HepG2 (cell line): Measurements from ENCODE around the gene PPIL3. TPM values are rescaled to one million over a fixed set of nuclear protein-coding genes. Genes with fewer than 3 reads are reported as not detected.

Source experiments
- CEBPB ChIP-seq: IDR thresholded peaks from 2 replicates; pipeline ENCODE4 v1.6.1; 2011; ENCODE audit warnings: low read depth, low read length, improper control_type of control experiment, borderline replicate concordance
- JARID2 ChIP-seq: sonication (generic); formaldehyde crosslinking; IDR thresholded peaks from 2 replicates; pipeline ENCODE4 v1.8.1; 2023; ENCODE audit warnings: missing genetic modification reagents, inconsistent platforms; ENCODE audit not compliant: insufficient replicate concordance
- KMT2A ChIP-seq: sonication (generic); formaldehyde crosslinking; IDR thresholded peaks from 2 replicates; pipeline ENCODE4 v1.4.0; 2020; ENCODE audit warnings: missing genetic modification reagents
- NR2C2 ChIP-seq: sonication (generic); formaldehyde crosslinking; IDR thresholded peaks from 2 replicates; pipeline ENCODE4 v1.4.0; 2020; ENCODE audit warnings: missing genetic modification reagents, mild to moderate bottlenecking, moderate library complexity, borderline replicate concordance
- NR2F1 ChIP-seq, 2 experiments: fragments of 450-650 bp in 1 of 2; formaldehyde crosslinking in 1 of 2; IDR thresholded peaks; 2 replicates each; pipeline versions ENCODE4 v1.5.0 to v1.6.1; 2016 to 2020; ENCODE audit warnings: mild to moderate bottlenecking in 1 of 2, missing compliant biosample characterization in 1 of 2, missing genetic modification reagents in 1 of 2, moderate library complexity in 1 of 2
- NR2F6 ChIP-seq, 2 experiments: IDR thresholded peaks; 2 replicates each; pipeline ENCODE4 v1.6.1; 2016; ENCODE audit warnings: antibody characterized with exemption in 1 of 2, mild to moderate bottlenecking in 1 of 2
- polyA plus RNA-seq, 8 experiments: library from polyadenylated mRNA; depleted of rRNA in 3 of 8; stranded (reverse) in 7 of 8; unstranded in 1 of 8; fragments of >200 nt; fragmentation: Illumina TruSeq in 4 of 8; extraction: Trizol in 4 of 8; gene quantifications; 2 replicates each; pipeline versions ENCODE4 v1.2.1 to v1.2.3, GENCODE V29; 2011 to 2016; ENCODE audit warnings: low read depth in 4 of 8, missing spikeins in 1 of 8, mixed read lengths in 1 of 8; ENCODE audit not compliant: insufficient read depth in 1 of 8
- total RNA-seq, 5 experiments: library from RNA; depleted of rRNA; stranded (reverse); fragments of >200 nt; fragmentation: Illumina TruSeq; extraction: Trizol; gene quantifications; 2 replicates each; pipeline ENCODE4 v1.2.3, GENCODE V29; 2016; ENCODE audit warnings: low read depth in 1 of 5
- TF ChIP-seq, protein P1 (sequence below): IDR thresholded peaks from 2 replicates; pipeline ENCODE4 v1.4.0; 2020; ENCODE audit warnings: mild to moderate bottlenecking, missing genetic modification reagents
- TF ChIP-seq, protein P2 (sequence below): sonication (generic); formaldehyde crosslinking; IDR thresholded peaks from 2 replicates; pipeline ENCODE4 v1.4.0; 2020; ENCODE audit warnings: missing genetic modification reagents, mild to moderate bottlenecking, borderline replicate concordance
- TF ChIP-seq, protein P3 (sequence below): sonication (generic); formaldehyde crosslinking; conservative IDR thresholded peaks from 2 replicates; pipeline ENCODE4 v1.4.0; 2020; ENCODE audit warnings: mild to moderate bottlenecking, missing genetic modification reagents, moderate library complexity
- TF ChIP-seq, protein P4 (sequence below): sonication (generic); formaldehyde crosslinking; IDR thresholded peaks from 2 replicates; pipeline ENCODE4 v1.4.0; 2020; ENCODE audit warnings: mild to moderate bottlenecking, low read depth, missing genetic modification reagents
- TF ChIP-seq, protein P5 (sequence below): sonication (generic); formaldehyde crosslinking; IDR thresholded peaks from 2 replicates; pipeline ENCODE4 v1.8.0; 2022; ENCODE audit warnings: low read depth, missing genetic modification reagents

Gene PPIL3
- total and polyA plus RNA-seq, 2 of the 13 experiments (the other 11 are each of a cell fraction or from before 2014, with no cell fraction given) = 98.7 to 107 TPM

DNA sequence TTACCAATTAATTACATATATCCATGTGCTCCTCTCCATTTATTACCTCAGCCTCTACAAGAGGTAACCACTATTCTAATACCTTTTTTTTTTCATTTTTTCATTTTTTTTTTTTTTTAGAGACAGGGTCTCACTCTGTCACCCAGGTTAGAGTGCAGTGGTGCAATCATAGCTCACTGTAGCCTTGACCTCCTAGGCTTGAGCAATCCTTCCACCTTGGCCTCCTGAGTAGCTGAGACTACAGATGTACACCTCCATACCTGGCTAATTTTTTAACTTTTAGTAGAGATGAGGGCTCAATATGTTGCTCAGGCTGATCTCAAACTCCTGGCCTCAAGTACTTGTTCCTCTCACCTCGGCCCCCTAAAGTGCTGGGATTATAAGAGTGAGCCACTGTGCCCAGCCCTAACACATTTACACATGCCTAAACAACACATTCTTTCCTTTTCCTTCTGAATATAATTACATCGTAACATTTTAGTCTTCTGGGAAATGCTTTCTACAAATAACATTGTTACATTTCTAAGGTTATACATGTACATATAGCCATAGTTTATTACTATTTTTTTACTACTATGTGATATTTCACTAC lies 10.5 kb downstream of the PPIL3 start (continued):
- TF ChIP-seq, protein P1, sequence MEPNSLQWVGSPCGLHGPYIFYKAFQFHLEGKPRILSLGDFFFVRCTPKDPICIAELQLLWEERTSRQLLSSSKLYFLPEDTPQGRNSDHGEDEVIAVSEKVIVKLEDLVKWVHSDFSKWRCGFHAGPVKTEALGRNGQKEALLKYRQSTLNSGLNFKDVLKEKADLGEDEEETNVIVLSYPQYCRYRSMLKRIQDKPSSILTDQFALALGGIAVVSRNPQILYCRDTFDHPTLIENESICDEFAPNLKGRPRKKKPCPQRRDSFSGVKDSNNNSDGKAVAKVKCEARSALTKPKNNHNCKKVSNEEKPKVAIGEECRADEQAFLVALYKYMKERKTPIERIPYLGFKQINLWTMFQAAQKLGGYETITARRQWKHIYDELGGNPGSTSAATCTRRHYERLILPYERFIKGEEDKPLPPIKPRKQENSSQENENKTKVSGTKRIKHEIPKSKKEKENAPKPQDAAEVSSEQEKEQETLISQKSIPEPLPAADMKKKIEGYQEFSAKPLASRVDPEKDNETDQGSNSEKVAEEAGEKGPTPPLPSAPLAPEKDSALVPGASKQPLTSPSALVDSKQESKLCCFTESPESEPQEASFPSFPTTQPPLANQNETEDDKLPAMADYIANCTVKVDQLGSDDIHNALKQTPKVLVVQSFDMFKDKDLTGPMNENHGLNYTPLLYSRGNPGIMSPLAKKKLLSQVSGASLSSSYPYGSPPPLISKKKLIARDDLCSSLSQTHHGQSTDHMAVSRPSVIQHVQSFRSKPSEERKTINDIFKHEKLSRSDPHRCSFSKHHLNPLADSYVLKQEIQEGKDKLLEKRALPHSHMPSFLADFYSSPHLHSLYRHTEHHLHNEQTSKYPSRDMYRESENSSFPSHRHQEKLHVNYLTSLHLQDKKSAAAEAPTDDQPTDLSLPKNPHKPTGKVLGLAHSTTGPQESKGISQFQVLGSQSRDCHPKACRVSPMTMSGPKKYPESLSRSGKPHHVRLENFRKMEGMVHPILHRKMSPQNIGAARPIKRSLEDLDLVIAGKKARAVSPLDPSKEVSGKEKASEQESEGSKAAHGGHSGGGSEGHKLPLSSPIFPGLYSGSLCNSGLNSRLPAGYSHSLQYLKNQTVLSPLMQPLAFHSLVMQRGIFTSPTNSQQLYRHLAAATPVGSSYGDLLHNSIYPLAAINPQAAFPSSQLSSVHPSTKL (CRISPR knock-in tag) = 0 out of 2 replicates have a peak, but pooled peaks have one; percentile 27
- TF ChIP-seq NR2F6 (IDR thresholded peaks at IDR 0.05) = peak; percentile 69; the same call in 1 of the 2 replicates
- peak; percentile 76; the same call in 1 of the 2 replicates for TF ChIP-seq NR2F6 (CRISPR knock-in tag; IDR thresholded peaks at IDR 0.05)
- TF ChIP-seq, protein P2, sequence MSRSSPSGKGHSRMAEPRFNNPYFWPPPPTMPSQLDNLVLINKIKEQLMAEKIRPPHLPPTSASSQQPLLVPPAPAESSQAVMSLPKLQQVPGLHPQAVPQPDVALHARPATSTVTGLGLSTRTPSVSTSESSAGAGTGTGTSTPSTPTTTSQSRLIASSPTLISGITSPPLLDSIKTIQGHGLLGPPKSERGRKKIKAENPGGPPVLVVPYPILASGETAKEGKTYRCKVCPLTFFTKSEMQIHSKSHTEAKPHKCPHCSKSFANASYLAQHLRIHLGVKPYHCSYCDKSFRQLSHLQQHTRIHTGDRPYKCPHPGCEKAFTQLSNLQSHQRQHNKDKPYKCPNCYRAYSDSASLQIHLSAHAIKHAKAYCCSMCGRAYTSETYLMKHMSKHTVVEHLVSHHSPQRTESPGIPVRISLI = peak; percentile 58; the same call in 1 of the 2 replicates
- TF ChIP-seq, protein P3, sequence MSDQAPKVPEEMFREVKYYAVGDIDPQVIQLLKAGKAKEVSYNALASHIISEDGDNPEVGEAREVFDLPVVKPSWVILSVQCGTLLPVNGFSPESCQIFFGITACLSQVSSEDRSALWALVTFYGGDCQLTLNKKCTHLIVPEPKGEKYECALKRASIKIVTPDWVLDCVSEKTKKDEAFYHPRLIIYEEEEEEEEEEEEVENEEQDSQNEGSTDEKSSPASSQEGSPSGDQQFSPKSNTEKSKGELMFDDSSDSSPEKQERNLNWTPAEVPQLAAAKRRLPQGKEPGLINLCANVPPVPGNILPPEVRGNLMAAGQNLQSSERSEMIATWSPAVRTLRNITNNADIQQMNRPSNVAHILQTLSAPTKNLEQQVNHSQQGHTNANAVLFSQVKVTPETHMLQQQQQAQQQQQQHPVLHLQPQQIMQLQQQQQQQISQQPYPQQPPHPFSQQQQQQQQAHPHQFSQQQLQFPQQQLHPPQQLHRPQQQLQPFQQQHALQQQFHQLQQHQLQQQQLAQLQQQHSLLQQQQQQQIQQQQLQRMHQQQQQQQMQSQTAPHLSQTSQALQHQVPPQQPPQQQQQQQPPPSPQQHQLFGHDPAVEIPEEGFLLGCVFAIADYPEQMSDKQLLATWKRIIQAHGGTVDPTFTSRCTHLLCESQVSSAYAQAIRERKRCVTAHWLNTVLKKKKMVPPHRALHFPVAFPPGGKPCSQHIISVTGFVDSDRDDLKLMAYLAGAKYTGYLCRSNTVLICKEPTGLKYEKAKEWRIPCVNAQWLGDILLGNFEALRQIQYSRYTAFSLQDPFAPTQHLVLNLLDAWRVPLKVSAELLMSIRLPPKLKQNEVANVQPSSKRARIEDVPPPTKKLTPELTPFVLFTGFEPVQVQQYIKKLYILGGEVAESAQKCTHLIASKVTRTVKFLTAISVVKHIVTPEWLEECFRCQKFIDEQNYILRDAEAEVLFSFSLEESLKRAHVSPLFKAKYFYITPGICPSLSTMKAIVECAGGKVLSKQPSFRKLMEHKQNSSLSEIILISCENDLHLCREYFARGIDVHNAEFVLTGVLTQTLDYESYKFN (CRISPR knock-in tag) = 0 out of 2 replicates have a peak, but pooled peaks have one; percentile 18
- peak; percentile 68; the same call in 1 of the 2 replicates for TF ChIP-seq CEBPB
- TF ChIP-seq KMT2A (CRISPR knock-in tag) = no peak
- TF ChIP-seq, protein P4, sequence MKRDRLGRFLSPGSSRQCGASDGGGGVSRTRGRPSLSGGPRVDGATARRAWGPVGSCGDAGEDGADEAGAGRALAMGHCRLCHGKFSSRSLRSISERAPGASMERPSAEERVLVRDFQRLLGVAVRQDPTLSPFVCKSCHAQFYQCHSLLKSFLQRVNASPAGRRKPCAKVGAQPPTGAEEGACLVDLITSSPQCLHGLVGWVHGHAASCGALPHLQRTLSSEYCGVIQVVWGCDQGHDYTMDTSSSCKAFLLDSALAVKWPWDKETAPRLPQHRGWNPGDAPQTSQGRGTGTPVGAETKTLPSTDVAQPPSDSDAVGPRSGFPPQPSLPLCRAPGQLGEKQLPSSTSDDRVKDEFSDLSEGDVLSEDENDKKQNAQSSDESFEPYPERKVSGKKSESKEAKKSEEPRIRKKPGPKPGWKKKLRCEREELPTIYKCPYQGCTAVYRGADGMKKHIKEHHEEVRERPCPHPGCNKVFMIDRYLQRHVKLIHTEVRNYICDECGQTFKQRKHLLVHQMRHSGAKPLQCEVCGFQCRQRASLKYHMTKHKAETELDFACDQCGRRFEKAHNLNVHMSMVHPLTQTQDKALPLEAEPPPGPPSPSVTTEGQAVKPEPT (CRISPR knock-in tag) = no peak
- peak; percentile 84 for TF ChIP-seq NR2C2
- TF ChIP-seq, protein P5, sequence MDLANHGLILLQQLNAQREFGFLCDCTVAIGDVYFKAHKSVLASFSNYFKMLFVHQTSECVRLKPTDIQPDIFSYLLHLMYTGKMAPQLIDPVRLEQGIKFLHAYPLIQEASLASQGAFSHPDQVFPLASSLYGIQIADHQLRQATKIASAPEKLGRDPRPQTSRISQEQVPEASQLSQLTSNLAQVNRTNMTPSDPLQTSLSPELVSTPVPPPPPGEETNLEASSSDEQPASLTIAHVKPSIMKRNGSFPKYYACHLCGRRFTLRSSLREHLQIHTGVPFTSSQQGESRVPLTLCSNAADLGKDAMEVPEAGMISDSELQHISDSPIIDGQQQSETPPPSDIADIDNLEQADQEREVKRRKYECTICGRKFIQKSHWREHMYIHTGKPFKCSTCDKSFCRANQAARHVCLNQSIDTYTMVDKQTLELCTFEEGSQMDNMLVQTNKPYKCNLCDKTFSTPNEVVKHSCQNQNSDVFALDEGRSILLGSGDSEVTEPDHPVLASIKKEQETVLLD (CRISPR knock-in tag) = no peak
- TF ChIP-seq NR2F1 (CRISPR knock-in tag; IDR thresholded peaks at IDR 0.05) = peak in 1 of 2 experiments; percentile 64; a peak in 2 of 4 replicates
- TF ChIP-seq JARID2 (CRISPR knock-in tag) = no peak
